Upper lobe of right lung (tissue), 1 donor: ENCODE measurements around the gene GFI1. TPM values are rescaled to one million over a fixed set of nuclear protein-coding genes. Genes with fewer than 3 reads are reported as not detected.

ENCODE experiments used
- ATAC-seq: fragments of 200-7000 bp; cut with Tn5 transposase; one replicate; pipeline ENCODE4 v1.9.1; 2020; ENCODE audit warnings: mild to moderate bottlenecking, moderate library complexity
- DNase-seq: peaks from one replicate; pipeline ENCODE4 v3.0.0-alpha.2; 2020
- H3K27ac ChIP-seq: fragments of 200-600 bp; one replicate; pipeline ENCODE4 v1.8.0; 2022
- H3K27me3 ChIP-seq: fragments of 200-600 bp; one replicate; pipeline ENCODE4 v1.8.0; 2022; ENCODE audit warnings: mild to moderate bottlenecking
- H3K36me3 ChIP-seq: fragments of 200-600 bp; one replicate; pipeline ENCODE4 v1.8.0; 2022
- H3K4me1 ChIP-seq: fragments of 200-600 bp; one replicate; pipeline ENCODE4 v1.8.0; 2022
- H3K4me3 ChIP-seq: fragments of 200-600 bp; one replicate; pipeline ENCODE4 v1.8.0; 2022; ENCODE audit warnings: mild to moderate bottlenecking
- H3K9me3 ChIP-seq: fragments of 200-600 bp; one replicate; pipeline ENCODE4 v1.8.0; 2022
- CTCF ChIP-seq: fragments of 200-600 bp; IDR thresholded peaks from one replicate; pipeline ENCODE4 v1.8.0; 2022; ENCODE audit warnings: antibody characterized with exemption
- intact Hi-C: fragments of 100-400 bp; cut with DNase I; formaldehyde crosslinking; loops from one replicate; pipeline ENCODE4 v1.11.0; 2022
- total RNA-seq: library from RNA; stranded (reverse); fragmentation: NEBNext Ultra II Directional; extraction: Animal tissue kit (Norgen Biotek cat#: 25700); gene quantifications from one replicate; pipeline ENCODE4 v1.2.1, GENCODE V29; 2021
- donor health status: DM: no; HTN: yes; CAD: no; lungs with severe emphysema.

Gene GFI1
- total RNA-seq, 1 donor from 2014 or later: 5.4 TPM

DNA sequence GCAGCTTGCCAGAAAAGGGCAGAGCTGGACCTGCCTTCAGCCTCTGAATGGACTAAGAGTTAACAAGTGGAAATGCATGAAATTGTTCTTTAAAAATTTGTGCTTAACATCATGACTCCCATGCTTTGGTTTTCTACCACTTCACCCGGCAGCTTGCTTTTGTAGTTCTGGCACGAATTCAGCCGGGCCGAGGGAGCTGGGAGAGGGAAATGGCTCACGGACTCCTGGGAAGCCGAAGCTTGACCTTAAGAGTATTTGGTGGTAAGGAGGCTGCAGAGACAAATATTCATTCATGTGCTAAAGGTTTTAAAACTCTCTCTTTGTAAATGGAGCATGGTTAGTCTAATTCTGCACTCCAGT lies 17.2 kb upstream of the GFI1 start:
- Histone ChIP-seq H3K27ac (no peak overlapping the region), H3K9me3 (no peaks in the 10 kb centered on the region), H3K27me3 (no peaks in the 10 kb centered on the region), H3K4me1 (no peaks in the 10 kb centered on the region), H3K4me3 (no peak overlapping the region), H3K36me3 (no peaks in the 10 kb centered on the region)
- TF ChIP-seq CTCF: no peak
- intact Hi-C loops: no loop called here
- ATAC-seq (no peak), DNase-seq (no peak)

DNA sequence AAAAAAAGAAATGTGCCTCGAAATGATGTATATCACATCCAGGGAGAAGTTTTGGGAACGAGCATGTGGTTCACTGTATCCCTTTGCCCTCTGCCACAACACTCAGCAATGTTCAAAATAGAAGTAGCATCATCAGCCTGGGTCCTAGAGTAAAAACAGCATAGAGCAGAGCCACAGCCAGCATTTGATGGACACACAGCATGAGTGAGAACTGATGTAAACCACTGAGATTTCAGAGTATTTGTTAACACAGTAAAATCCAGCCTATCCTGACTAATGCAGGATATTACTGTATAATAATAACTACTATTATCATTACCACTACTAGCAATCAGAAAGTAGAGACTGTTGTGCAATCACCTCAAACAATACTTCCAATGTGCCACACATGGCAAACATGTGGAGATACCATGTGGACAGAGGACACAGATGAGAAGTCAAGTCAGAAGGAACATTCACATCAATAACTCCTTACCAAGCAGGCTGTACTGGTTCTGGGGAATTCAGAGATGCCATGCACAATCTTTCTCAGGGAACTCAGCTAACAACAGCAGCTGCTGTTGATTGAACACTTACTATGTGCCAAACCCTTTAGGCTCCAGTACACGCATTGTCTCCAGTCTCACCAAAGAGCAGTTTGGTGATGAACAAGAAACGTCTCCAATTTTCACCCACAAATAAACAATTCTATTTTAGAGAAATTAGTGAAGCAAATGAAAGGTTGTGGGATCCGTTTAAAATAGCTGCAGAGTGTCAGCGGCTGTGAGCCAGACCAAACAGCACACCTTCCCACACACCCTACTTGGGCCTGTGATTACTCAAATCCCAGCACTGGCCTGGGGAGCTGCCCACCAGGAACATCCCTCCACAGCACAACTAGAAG lies 16.6 kb upstream of the GFI1 start:
- H3K27me3 ChIP-seq: no peaks in the 10 kb centered on the region
- H3K36me3 ChIP-seq: no peaks in the 10 kb centered on the region
- intact Hi-C loops: no loop called here
- TF ChIP-seq CTCF: no peak
- no peaks in the 10 kb centered on the region for H3K4me1 ChIP-seq
- ATAC-seq: no peak
- H3K9me3 ChIP-seq: no peaks in the 10 kb centered on the region
- H3K4me3 ChIP-seq: no peak overlapping the region
- no peak overlapping the region for H3K27ac ChIP-seq
- DNase-seq: no peak

GRCh38 chr1:92502247-92502646 lies 15.5 kb upstream of the GFI1 start:
- Histone ChIP-seq H3K4me3 (no peak overlapping the region), H3K4me1 (no peaks in the 10 kb centered on the region), H3K36me3 (no peaks in the 10 kb centered on the region), H3K9me3 (no peaks in the 10 kb centered on the region), H3K27me3 (no peaks in the 10 kb centered on the region), H3K27ac (no peak overlapping the region)
- intact Hi-C loops: no loop called here
- no peak for TF ChIP-seq CTCF
- ATAC-seq (no peak), DNase-seq (no peak)

DNA sequence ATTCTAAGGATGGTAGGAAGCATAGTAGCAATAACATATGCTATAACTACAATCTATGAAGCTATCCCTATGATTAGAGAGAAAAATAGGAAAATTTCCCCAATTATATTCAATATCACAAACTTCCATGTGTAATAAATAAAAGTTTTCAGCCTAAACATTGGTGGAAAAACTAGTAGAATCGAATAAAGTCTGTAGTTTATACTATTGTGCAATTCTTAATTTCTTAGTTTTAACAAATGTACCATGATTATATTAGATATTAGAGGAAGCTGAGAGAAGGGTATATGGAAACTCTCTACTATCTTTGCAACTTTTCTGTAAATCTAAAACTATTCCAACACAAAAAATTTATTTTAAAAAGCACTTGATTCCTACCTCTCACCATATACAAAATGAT lies 13.8 kb upstream of the GFI1 start:
- DNase-seq: no peak
- H3K27me3 ChIP-seq: no peaks in the 10 kb centered on the region
- no peak overlapping the region for H3K27ac ChIP-seq
- intact Hi-C loops: no loop called here
- H3K4me1 ChIP-seq: no peaks in the 10 kb centered on the region
- TF ChIP-seq CTCF: no peak
- H3K36me3 ChIP-seq: no peaks in the 10 kb centered on the region
- no peak for ATAC-seq
- H3K4me3 ChIP-seq: no peak overlapping the region
- no peaks in the 10 kb centered on the region for H3K9me3 ChIP-seq

DNA sequence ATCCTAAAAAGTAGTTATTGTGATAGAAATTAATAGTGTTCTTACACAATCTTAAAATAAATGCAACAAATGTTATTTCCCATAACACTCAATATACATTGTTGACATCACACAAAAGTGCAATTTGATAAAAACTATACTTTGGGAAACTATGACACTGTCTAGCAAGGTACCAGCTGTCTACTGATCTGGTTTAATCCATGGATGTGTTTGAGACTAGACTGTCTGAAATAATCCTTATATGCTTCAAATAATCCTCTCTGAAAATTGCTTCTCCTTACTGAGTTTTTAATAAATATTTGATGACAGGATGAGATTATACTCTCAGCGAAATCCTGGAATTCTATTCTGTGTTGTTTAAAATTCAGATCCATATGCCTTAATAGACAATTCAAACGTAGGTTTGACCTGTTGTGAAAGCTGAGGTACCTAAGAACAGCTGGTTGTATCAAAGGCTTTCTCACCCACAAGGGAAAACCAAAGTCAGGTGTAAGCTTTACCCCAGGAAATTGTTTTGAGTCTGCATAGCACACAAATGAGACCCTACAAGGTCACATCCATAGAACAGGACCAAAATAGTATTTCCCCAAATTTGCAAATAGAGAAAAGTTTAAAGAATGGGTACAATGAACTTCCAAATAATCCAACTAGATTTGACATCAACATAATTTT lies 8.8 kb upstream of the GFI1 start:
- DNase-seq (no peak), ATAC-seq (no peak)
- Histone ChIP-seq H3K36me3 (no peaks in the 10 kb centered on the region), H3K9me3 (no peaks in the 10 kb centered on the region), H3K4me3 (no peak overlapping the region), H3K27me3 (no peaks in the 10 kb centered on the region), H3K4me1 (no peaks in the 10 kb centered on the region), H3K27ac (no peak overlapping the region)
- TF ChIP-seq CTCF: no peak
- intact Hi-C loops: no loop called here
